Neuronal stem cell (in vitro differentiated cells): Measurements from ENCODE around the gene PYHIN1. TPM values are rescaled to one million over a fixed set of nuclear protein-coding genes. Genes with fewer than 3 reads are reported as not detected.

Source experiments
- DNase-seq: peaks from one replicate; pipeline ENCODE4 v3.0.0-alpha.2; 2013; ENCODE audit warnings: low spot score
- H2AFZ ChIP-seq: one replicate; pipeline ENCODE4 v1.6.1; 2013; ENCODE audit warnings: mild to moderate bottlenecking, low read length, inconsistent platforms
- H2AK5ac ChIP-seq: 2 replicates; pipeline ENCODE4 v1.6.1; 2013; ENCODE audit warnings: low read depth, mild to moderate bottlenecking, inconsistent platforms, low read length, moderate library complexity, mixed read lengths
- H2BK120ac ChIP-seq: 2 replicates; pipeline ENCODE4 v1.6.1; 2013; ENCODE audit warnings: low read depth, mild to moderate bottlenecking, inconsistent platforms, low read length, moderate library complexity, mixed read lengths
- H2BK12ac ChIP-seq: one replicate; pipeline ENCODE4 v1.6.1; 2013; ENCODE audit warnings: low read length, inconsistent platforms
- H2BK15ac ChIP-seq: 2 replicates; pipeline ENCODE4 v1.6.1; 2013; ENCODE audit warnings: mild to moderate bottlenecking, low read length, inconsistent platforms, mixed read lengths
- H2BK5ac ChIP-seq: one replicate; pipeline ENCODE4 v1.6.1; 2013; ENCODE audit warnings: inconsistent platforms, mild to moderate bottlenecking, low read length, moderate library complexity
- H3K14ac ChIP-seq: one replicate; pipeline ENCODE4 v1.6.1; 2013; ENCODE audit warnings: low read length, inconsistent platforms
- H3K18ac ChIP-seq: 2 replicates; pipeline ENCODE4 v1.6.1; 2013; ENCODE audit warnings: low read length, inconsistent platforms
- H3K23ac ChIP-seq: 2 replicates; pipeline ENCODE4 v1.6.1; 2013; ENCODE audit warnings: low read depth, mild to moderate bottlenecking, mixed read lengths, low read length, inconsistent platforms; ENCODE audit not compliant: poor library complexity
- H3K27ac ChIP-seq: replicated peaks from 3 replicates; pipeline ENCODE4 v1.5.1; 2013; ENCODE audit warnings: low read length, inconsistent platforms
- H3K27me3 ChIP-seq, 3 experiments: 2 replicates each; pipeline ENCODE4 v1.6.1; 2013; ENCODE audit warnings: low read length in 3 of 3, mild to moderate bottlenecking in 2 of 3, inconsistent platforms in 1 of 3, low read depth in 1 of 3, mixed read lengths in 1 of 3, moderate library complexity in 1 of 3; ENCODE audit not compliant: control insufficient read depth in 3 of 3, insufficient read depth in 3 of 3
- H3K36me3 ChIP-seq, 2 donors: replicated peaks in 1 of 2; 2 replicates each; pipeline ENCODE4 v1.6.1; 2013; ENCODE audit warnings: low read length in 2 of 2; ENCODE audit not compliant: control insufficient read depth in 2 of 2, insufficient read depth in 2 of 2
- H3K4ac ChIP-seq: 2 replicates; pipeline ENCODE4 v1.6.1; 2013; ENCODE audit warnings: inconsistent platforms, mild to moderate bottlenecking, low read length, moderate library complexity
- H3K4me1 ChIP-seq, 2 donors: 1 replicate in 1 of 2; 2 replicates in 1 of 2; pipeline ENCODE4 v1.6.1; 2013; ENCODE audit warnings: low read length in 2 of 2, low read depth in 1 of 2; ENCODE audit not compliant: control insufficient read depth in 2 of 2, insufficient read depth in 1 of 2
- H3K4me2 ChIP-seq: one replicate; pipeline ENCODE4 v1.6.1; 2013; ENCODE audit warnings: mild to moderate bottlenecking, low read length, inconsistent platforms; ENCODE audit not compliant: insufficient read depth, poor library complexity, severe bottlenecking
- H3K4me3 ChIP-seq, 2 donors: 2 replicates each; pipeline ENCODE4 v1.5.1; 2013; ENCODE audit warnings: low read length in 2 of 2, mild to moderate bottlenecking in 2 of 2, inconsistent platforms in 1 of 2, moderate library complexity in 1 of 2
- H3K79me1 ChIP-seq: one replicate; pipeline ENCODE4 v1.6.1; 2013; ENCODE audit warnings: low read depth, mild to moderate bottlenecking, inconsistent platforms, low read length, moderate library complexity
- H3K9ac ChIP-seq: one replicate; pipeline ENCODE4 v1.6.1; 2013; ENCODE audit warnings: mild to moderate bottlenecking, low read depth, low read length, inconsistent platforms; ENCODE audit not compliant: poor library complexity
- H3K9me3 ChIP-seq, 2 donors: replicated peaks in 1 of 2; 2 replicates each; pipeline versions ENCODE3 to v1.6.1; 2013; ENCODE audit warnings: low read length in 2 of 2, mild to moderate bottlenecking in 2 of 2, inconsistent platforms in 1 of 2, low read depth in 1 of 2, mixed read lengths in 1 of 2, moderate library complexity in 1 of 2; ENCODE audit not compliant: control insufficient read depth in 2 of 2, insufficient read depth in 1 of 2
- H4K8ac ChIP-seq: one replicate; pipeline ENCODE4 v1.6.1; 2013; ENCODE audit warnings: low read depth, mild to moderate bottlenecking, inconsistent platforms, low read length, moderate library complexity
- H4K91ac ChIP-seq: one replicate; pipeline ENCODE4 v1.6.1; 2013; ENCODE audit warnings: low read length, low read depth, mild to moderate bottlenecking, inconsistent platforms; ENCODE audit not compliant: poor library complexity
- WGBS, 2 donors: extraction: QIAGEN DNeasy Blood & Tissue Kit; methylation state at CpG; one replicate each; pipeline ENCODE4 v1.1.7; 2013; ENCODE audit warnings: missing lambda C conversion rate in 2 of 2, mixed read lengths in 1 of 2; ENCODE audit not compliant: insufficient read length in 2 of 2, insufficient replicate concordance in 1 of 2; ENCODE audit errors: extremely low coverage in 2 of 2; 5-methylcytosine and 5-hydroxymethylcytosine counted together
- polyA plus RNA-seq, 2 experiments: library from polyadenylated mRNA; stranded (reverse); fragments of 200-250 nt; gene quantifications; one replicate each; pipeline ENCODE4 v1.2.3, GENCODE V29; 2013

PYHIN1 gene
- not detected for polyA plus RNA-seq (2013, experiment 1 of 2)
- polyA plus RNA-seq (2013, experiment 2 of 2): not detected

- Histone ChIP-seq H3K23ac (no peak within 1 kb of the TSS), H3K79me1 (no peaks in the 10 kb centered on the region), H3K27ac (no peak within 1 kb of the TSS), H3K4me3 (no peak within 1 kb of the TSS), H2BK120ac (no peak within 1 kb of the TSS), H3K36me3 (no peaks in the 10 kb centered on the region), H2BK15ac (no peak within 1 kb of the TSS), H3K27me3 (no peaks in the 10 kb centered on the region), H2BK5ac (no peak within 1 kb of the TSS), H2AFZ (no peak within 1 kb of the TSS), H3K9me3 (peaks cover 0 to 1% of the 10 kb centered on the region in 2 donors), H3K18ac (no peak within 1 kb of the TSS), H4K8ac (no peak within 1 kb of the TSS), H2AK5ac (no peak within 1 kb of the TSS), H3K4me1 (no peaks in the 10 kb centered on the region), H3K14ac (no peak within 1 kb of the TSS), H2BK12ac (no peak within 1 kb of the TSS), H3K4me2 (no peak within 1 kb of the TSS), H4K91ac (no peak within 1 kb of the TSS), H3K9ac (no peak within 1 kb of the TSS), H3K4ac (no peak within 1 kb of the TSS)
- WGBS, 2 donors: no CpG with 5 or more reads among the region's 3 CpGs
- no peak for DNase-seq
Measured at GRCh38 chr1:158931055-158931737, at the start of gene PYHIN1. Gene PYHIN1, plus strand, starts transcription at chr1:158931552. Its CDS starts 5,359 bp downstream, at chr1:158936911.

- H2BK15ac ChIP-seq: no peak overlapping the region
- no peak overlapping the region for H2BK12ac ChIP-seq
- H3K36me3 ChIP-seq: no peaks in the 10 kb centered on the region
- H3K79me1 ChIP-seq: no peaks in the 10 kb centered on the region
- H3K4me1 ChIP-seq: no peaks in the 10 kb centered on the region
- H3K9me3 ChIP-seq: no peaks in the 10 kb centered on the region
- H2AK5ac ChIP-seq: no peak overlapping the region
- no peak overlapping the region for H3K23ac ChIP-seq
- H3K27me3 ChIP-seq: no peaks in the 10 kb centered on the region
- H4K8ac ChIP-seq: no peak overlapping the region
- no peak overlapping the region for H4K91ac ChIP-seq
- H3K4ac ChIP-seq: no peak overlapping the region
- H3K27ac ChIP-seq: no peak overlapping the region
- H3K4me3 ChIP-seq: no peak overlapping the region
- no peak overlapping the region for H2BK5ac ChIP-seq
- no peak for DNase-seq
- no peak overlapping the region for H3K9ac ChIP-seq
- H3K18ac ChIP-seq: no peak overlapping the region
- H3K14ac ChIP-seq: no peak overlapping the region
- no peak overlapping the region for H2BK120ac ChIP-seq
- H3K4me2 ChIP-seq: no peak overlapping the region
- H2AFZ ChIP-seq: no peak overlapping the region
Measured at GRCh38 chr1:158893654-158894053, 37.7 kb upstream of the PYHIN1 start.

GRCh38 chr1:158898722-158899121, 32.6 kb upstream of the PYHIN1 start:
- no peak overlapping the region for H2AFZ ChIP-seq
- no peaks in the 10 kb centered on the region for H3K9me3 ChIP-seq
- no peak overlapping the region for H2BK5ac ChIP-seq
- no peak overlapping the region for H3K27ac ChIP-seq
- no peak overlapping the region for H3K4me3 ChIP-seq
- H3K14ac ChIP-seq: no peak overlapping the region
- H2BK15ac ChIP-seq: no peak overlapping the region
- WGBS, 2 donors: no CpG with 5 or more reads among the region's 2 CpGs
- H3K23ac ChIP-seq: no peak overlapping the region
- no peak overlapping the region for H2BK12ac ChIP-seq
- H2AK5ac ChIP-seq: no peak overlapping the region
- peaks cover 0 to 3% (median 0%) of the 10 kb centered on the region in 3 experiments for H3K27me3 ChIP-seq
- no peak overlapping the region for H4K91ac ChIP-seq
- no peaks in the 10 kb centered on the region for H3K36me3 ChIP-seq
- no peak for DNase-seq
- H3K4ac ChIP-seq: no peak overlapping the region
- H3K4me2 ChIP-seq: no peak overlapping the region
- no peak overlapping the region for H3K18ac ChIP-seq
- no peak overlapping the region for H4K8ac ChIP-seq
- no peak overlapping the region for H2BK120ac ChIP-seq
- H3K4me1 ChIP-seq: no peaks in the 10 kb centered on the region
- H3K79me1 ChIP-seq: no peaks in the 10 kb centered on the region
- no peak overlapping the region for H3K9ac ChIP-seq

GRCh38 chr1:158901623-158902022, 29.7 kb upstream of the PYHIN1 start:
- no peak overlapping the region for H2BK5ac ChIP-seq
- no peak overlapping the region for H4K91ac ChIP-seq
- H3K4me2 ChIP-seq: no peak overlapping the region
- no peak overlapping the region for H3K23ac ChIP-seq
- H3K4me1 ChIP-seq: no peaks in the 10 kb centered on the region
- H2BK15ac ChIP-seq: no peak overlapping the region
- H2BK120ac ChIP-seq: no peak overlapping the region
- no peak overlapping the region for H3K4me3 ChIP-seq
- no peak overlapping the region for H4K8ac ChIP-seq
- no peak overlapping the region for H2BK12ac ChIP-seq
- no peak overlapping the region for H3K14ac ChIP-seq
- no peak overlapping the region for H3K4ac ChIP-seq
- no peak overlapping the region for H2AK5ac ChIP-seq
- no peak overlapping the region for H3K27ac ChIP-seq
- no peaks in the 10 kb centered on the region for H3K36me3 ChIP-seq
- no peaks in the 10 kb centered on the region for H3K9me3 ChIP-seq
- H3K18ac ChIP-seq: no peak overlapping the region
- peaks cover 0 to 3% (median 0%) of the 10 kb centered on the region in 3 experiments for H3K27me3 ChIP-seq
- no peaks in the 10 kb centered on the region for H3K79me1 ChIP-seq
- H2AFZ ChIP-seq: no peak overlapping the region
- WGBS, 2 donors: no CpG with 5 or more reads among the region's 3 CpGs
- no peak for DNase-seq
- no peak overlapping the region for H3K9ac ChIP-seq
